LNCaP clone FGC (cell line): ENCODE measurements around the gene SHB.

ENCODE experiments used
- DNase-seq: peaks from one replicate; pipeline ENCODE4 v3.0.0-alpha.2; 2011; ENCODE audit warnings: low read depth
- H3K4me3 ChIP-seq: 2 replicates; pipeline ENCODE4 v1.5.1; 2011; ENCODE audit warnings: mild to moderate bottlenecking, low read depth, low read length, control low read depth
- TF ChIP-seq, protein P1 (sequence below): IDR thresholded peaks from 2 replicates; pipeline ENCODE4 v1.5.1; 2012; ENCODE audit warnings: mild to moderate bottlenecking; ENCODE audit not compliant: control insufficient read depth, insufficient read depth; ENCODE audit errors: extremely low read depth

Gene SHB

GRCh38 chr9:37994639-37995347, 74.2 kb downstream of the SHB start:
- DNase-seq, result no peak
- no peak overlapping the region for H3K4me3 ChIP-seq
- TF ChIP-seq, protein P1, sequence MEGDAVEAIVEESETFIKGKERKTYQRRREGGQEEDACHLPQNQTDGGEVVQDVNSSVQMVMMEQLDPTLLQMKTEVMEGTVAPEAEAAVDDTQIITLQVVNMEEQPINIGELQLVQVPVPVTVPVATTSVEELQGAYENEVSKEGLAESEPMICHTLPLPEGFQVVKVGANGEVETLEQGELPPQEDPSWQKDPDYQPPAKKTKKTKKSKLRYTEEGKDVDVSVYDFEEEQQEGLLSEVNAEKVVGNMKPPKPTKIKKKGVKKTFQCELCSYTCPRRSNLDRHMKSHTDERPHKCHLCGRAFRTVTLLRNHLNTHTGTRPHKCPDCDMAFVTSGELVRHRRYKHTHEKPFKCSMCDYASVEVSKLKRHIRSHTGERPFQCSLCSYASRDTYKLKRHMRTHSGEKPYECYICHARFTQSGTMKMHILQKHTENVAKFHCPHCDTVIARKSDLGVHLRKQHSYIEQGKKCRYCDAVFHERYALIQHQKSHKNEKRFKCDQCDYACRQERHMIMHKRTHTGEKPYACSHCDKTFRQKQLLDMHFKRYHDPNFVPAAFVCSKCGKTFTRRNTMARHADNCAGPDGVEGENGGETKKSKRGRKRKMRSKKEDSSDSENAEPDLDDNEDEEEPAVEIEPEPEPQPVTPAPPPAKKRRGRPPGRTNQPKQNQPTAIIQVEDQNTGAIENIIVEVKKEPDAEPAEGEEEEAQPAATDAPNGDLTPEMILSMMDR, result no peak

GRCh38 chr9:37992924-37993349, 76.1 kb downstream of the SHB start:
- TF ChIP-seq, protein P1, result no peak
- no peak overlapping the region for H3K4me3 ChIP-seq
- no peak for DNase-seq

- H3K4me3 ChIP-seq, result no peak overlapping the region
- DNase-seq, result no peak
- TF ChIP-seq, protein P1, result no peak
Measured at GRCh38 chr9:37990404-37991015, 78.5 kb downstream of the SHB start.

GRCh38 chr9:37989701-37990100, 79.3 kb downstream of the SHB start:
- no peak for DNase-seq
- TF ChIP-seq, protein P1, result no peak
- H3K4me3 ChIP-seq, result no peak overlapping the region

- TF ChIP-seq, protein P1, result no peak
- DNase-seq, result no peak
- no peak overlapping the region for H3K4me3 ChIP-seq
Measured at GRCh38 chr9:37988602-37989001, 80.4 kb downstream of the SHB start.

GRCh38 chr9:37988041-37988440, 81.0 kb downstream of the SHB start:
- TF ChIP-seq, protein P1, result no peak
- DNase-seq, result no peak
- no peak overlapping the region for H3K4me3 ChIP-seq
